GM23338 (cell line): ENCODE data around the gene PDGFC. TPM values are rescaled to one million over a fixed set of nuclear protein-coding genes. Genes with fewer than 3 reads are reported as not detected.

Experiments
- ATAC-seq: fragments of 200-7000 bp; cut with Tn5 transposase; 3 replicates; pipeline ENCODE4 v1.9.1; 2020
- DNase-seq: peaks from one replicate; pipeline ENCODE4 v3.0.0-alpha.2; 2015; ENCODE audit warnings: low spot score
- H2AFZ ChIP-seq: fragments of 200-600 bp; sonication (generic); 2 replicates; pipeline ENCODE4 v1.8.0; 2016; ENCODE audit warnings: antibody characterized with exemption, mild to moderate bottlenecking, moderate library complexity
- H3F3A ChIP-seq: fragments of 200-600 bp; sonication (generic); replicated peaks from 2 replicates; pipeline ENCODE4 v1.8.0; 2017; ENCODE audit warnings: antibody characterized with exemption, mixed run types, low read depth
- H3K27ac ChIP-seq: fragments of 200-600 bp; sonication (generic); 2 replicates; pipeline ENCODE4 v1.6.1; 2016; ENCODE audit warnings: low read depth
- H3K27me3 ChIP-seq: fragments of 200-600 bp; sonication (generic); 2 replicates; pipeline ENCODE4 v1.8.0; 2016; ENCODE audit warnings: mild to moderate bottlenecking, mixed run types, moderate library complexity; ENCODE audit not compliant: insufficient read depth
- H3K36me3 ChIP-seq: fragments of 200-600 bp; sonication (generic); 2 replicates; pipeline ENCODE4 v1.8.0; 2016; ENCODE audit warnings: mild to moderate bottlenecking; ENCODE audit not compliant: insufficient read depth
- H3K4me1 ChIP-seq: fragments of 200-600 bp; sonication (generic); 2 replicates; pipeline ENCODE4 v1.8.0; 2016; ENCODE audit warnings: mild to moderate bottlenecking, moderate library complexity; ENCODE audit not compliant: insufficient read depth
- H3K4me2 ChIP-seq: fragments of 200-600 bp; sonication (generic); 2 replicates; pipeline ENCODE4 v1.7.1; 2017; ENCODE audit warnings: mixed run types
- H3K4me3 ChIP-seq: fragments of 200-600 bp; sonication (generic); 2 replicates; pipeline ENCODE4 v1.6.1; 2016; ENCODE audit warnings: mixed run types
- H3K79me2 ChIP-seq: fragments of 200-600 bp; sonication (generic); replicated peaks from 2 replicates; pipeline ENCODE4 v1.8.0; 2017; ENCODE audit warnings: mild to moderate bottlenecking; ENCODE audit not compliant: insufficient read depth
- H3K9me2 ChIP-seq: fragments of 200-600 bp; sonication (generic); 2 replicates; pipeline ENCODE4 v1.8.0; 2017; ENCODE audit not compliant: insufficient read depth
- H4K20me1 ChIP-seq: fragments of 200-600 bp; sonication (generic); replicated peaks from 2 replicates; pipeline ENCODE4 v1.8.0; 2017; ENCODE audit warnings: mild to moderate bottlenecking; ENCODE audit not compliant: insufficient read depth
- H3K27ac Mint-ChIP-seq: 2 replicates; pipeline ENCODE4 v1.8.0; 2020; ENCODE audit warnings: inconsistent platforms, mild to moderate bottlenecking, moderate library complexity, mixed read lengths
- H3K27me3 Mint-ChIP-seq: 3 replicates; pipeline ENCODE4 v1.8.0; 2022; ENCODE audit warnings: low read depth, mild to moderate bottlenecking, moderate library complexity, mixed read lengths, inconsistent platforms; ENCODE audit not compliant: insufficient read depth, poor library complexity
- H3K36me3 Mint-ChIP-seq: 3 replicates; pipeline ENCODE4 v1.8.0; 2021; ENCODE audit warnings: low read depth, mild to moderate bottlenecking, inconsistent platforms, moderate library complexity, mixed read lengths
- H3K4me1 Mint-ChIP-seq: 3 replicates; pipeline ENCODE4 v1.8.0; 2020; ENCODE audit warnings: mild to moderate bottlenecking, inconsistent platforms, mixed read lengths
- H3K4me3 Mint-ChIP-seq: 3 replicates; pipeline ENCODE4 v1.8.0; 2021; ENCODE audit warnings: moderate library complexity, mild to moderate bottlenecking, inconsistent platforms, mixed read lengths
- H3K9me3 Mint-ChIP-seq: 3 replicates; pipeline ENCODE4 v1.8.0; 2020; ENCODE audit warnings: moderate library complexity, mild to moderate bottlenecking, inconsistent platforms, mixed read lengths
- CREB1 ChIP-seq: fragments of 250-450 bp; sonication (Bioruptor Pico); IDR thresholded peaks from 2 replicates; pipeline ENCODE4 v1.5.0; 2020; ENCODE audit warnings: low read depth, mild to moderate bottlenecking, moderate library complexity
- CTCF ChIP-seq, 2 experiments: fragments of 200-600 bp in 1 of 2; sonication (generic) in 1 of 2; conservative IDR thresholded peaks; 2 replicates each; pipeline versions ENCODE4 v1.5.1 to v1.6.1; 2016 to 2017; ENCODE audit warnings: antibody characterized with exemption in 2 of 2, low read depth in 2 of 2, mild to moderate bottlenecking in 2 of 2, moderate library complexity in 1 of 2
- ETS1 ChIP-seq: IDR thresholded peaks from 2 replicates; pipeline ENCODE4 v1.6.1; 2016; ENCODE audit warnings: antibody characterized with exemption
- EZH2 ChIP-seq: fragments of 200-600 bp; sonication (generic); IDR thresholded peaks from one replicate; pipeline ENCODE4 v1.8.0; 2017; ENCODE audit warnings: antibody characterized with exemption, mild to moderate bottlenecking, low read depth; ENCODE audit not compliant: unreplicated experiment
- EZH2phosphoT487 ChIP-seq: fragments of 200-600 bp; sonication (generic); IDR thresholded peaks from one replicate; pipeline ENCODE4 v1.8.1; 2018; ENCODE audit warnings: antibody characterized with exemption; ENCODE audit not compliant: unreplicated experiment
- JUNB ChIP-seq: IDR thresholded peaks from one replicate; pipeline ENCODE4 v1.6.1; 2016; ENCODE audit warnings: antibody characterized with exemption; ENCODE audit not compliant: unreplicated experiment
- NANOG ChIP-seq: IDR thresholded peaks from 2 replicates; pipeline ENCODE4 v1.6.1; 2016; ENCODE audit warnings: antibody characterized with exemption, borderline replicate concordance
- POLR2AphosphoS5 ChIP-seq: IDR thresholded peaks from 2 replicates; pipeline ENCODE4 v1.6.1; 2016; ENCODE audit warnings: antibody characterized with exemption, low read depth
- REST ChIP-seq: IDR thresholded peaks from one replicate; pipeline ENCODE4 v1.6.1; 2018; ENCODE audit warnings: antibody characterized with exemption; ENCODE audit not compliant: unreplicated experiment
- STAT1 ChIP-seq: IDR thresholded peaks from one replicate; pipeline ENCODE4 v1.6.1; 2016; ENCODE audit warnings: antibody characterized with exemption; ENCODE audit not compliant: unreplicated experiment
- ZNF114 ChIP-seq: fragments of 250-450 bp; sonication (Bioruptor Pico); IDR thresholded peaks from 2 replicates; pipeline ENCODE4 v1.5.0; 2020; ENCODE audit warnings: mild to moderate bottlenecking, moderate library complexity
- ZNF331 ChIP-seq: fragments of 250-450 bp; sonication (Bioruptor Pico); IDR thresholded peaks from 2 replicates; pipeline ENCODE4 v1.5.0; 2020; ENCODE audit warnings: low read depth, mild to moderate bottlenecking, moderate library complexity
- ZNF462 ChIP-seq: fragments of 250-450 bp; sonication (Bioruptor Pico); IDR thresholded peaks from 2 replicates; pipeline ENCODE4 v1.5.0; 2020; ENCODE audit warnings: mild to moderate bottlenecking, moderate library complexity
- polyA plus RNA-seq: library from polyadenylated mRNA; unstranded; fragments of >200 nt; fragmentation: Nextera tagmentation; extraction: Ambion mirVana; gene quantifications from 2 replicates; pipeline ENCODE4 v1.2.1, GENCODE V29; 2016
- total RNA-seq: library from RNA; depleted of rRNA; stranded (reverse); fragments of >200 nt; shearing (Covaris generic); gene quantifications from 2 replicates; pipeline ENCODE4 v1.2.3, GENCODE V29; 2014

PDGFC gene
- total and polyA plus RNA-seq, 2 experiments from 2014 or later: 1.3 to 3.4 TPM

GRCh38 chr4:156711193-156711590, 260.4 kb downstream of the PDGFC start:
- peaks cover 3% of the 10 kb centered on the region; the same call in 1 of the 2 replicates for H3K9me2 ChIP-seq
- Mint-ChIP-seq H3K27me3 (peaks cover 2% of the 10 kb centered on the region), H3K27ac (no peak overlapping the region), H3K4me3 (no peak overlapping the region), H3K4me1 (no peaks in the 10 kb centered on the region), H3K9me3 (no peaks in the 10 kb centered on the region), H3K36me3 (no peaks in the 10 kb centered on the region)
- DNase-seq: no peak
- H3K4me3 ChIP-seq: no peak overlapping the region
- no peaks in the 10 kb centered on the region for H4K20me1 ChIP-seq
- H3F3A ChIP-seq: no peaks in the 10 kb centered on the region
- no peak overlapping the region for H3K27ac ChIP-seq
- H3K36me3 ChIP-seq: no peaks in the 10 kb centered on the region
- H2AFZ ChIP-seq: peak overlapping the region; percentile 14; the same call in 1 of the 2 replicates
- H3K27me3 ChIP-seq: no peaks in the 10 kb centered on the region
- ATAC-seq: no peak
- no peak overlapping the region for H3K4me2 ChIP-seq
- no peaks in the 10 kb centered on the region for H3K79me2 ChIP-seq
- H3K4me1 ChIP-seq: 0 out of 2 replicates have a peak, but pooled peaks cover 2% of the 10 kb centered on the region
- TF ChIP-seq ZNF462 (CRISPR knock-in tag) (no peak), ZNF331 (CRISPR knock-in tag) (no peak), ZNF114 (no peak), JUNB (no peak), STAT1 (no peak), CREB1 (CRISPR knock-in tag) (no peak), REST (no peak), CTCF (conservative IDR thresholded peaks at IDR 0.05; ENCODE audit: low read depth in 2 of 2) (no peak), ETS1 (no peak), EZH2 (no peak), EZH2phosphoT487 (no peak), NANOG (no peak), POLR2AphosphoS5 (no peak)
